Spleen (tissue), 11 donors: ENCODE results near the gene PLEKHA5. TPM values are rescaled to one million over a fixed set of nuclear protein-coding genes. Genes with fewer than 3 reads are reported as not detected.

ENCODE experiments used
- DNase-seq: peaks from one replicate; pipeline ENCODE4 v3.0.0-alpha.2; 2020
- H3K27ac ChIP-seq, 8 donors: fragments of 200-600 bp; sonication (generic) in 7 of 8; 1 replicate in 4 of 8; 2 replicates in 4 of 8; pipeline versions ENCODE4 v1.5.0 to v1.8.0; 2016 to 2021; ENCODE audit warnings: inconsistent platforms in 4 of 8, mild to moderate bottlenecking in 4 of 8, moderate library complexity in 1 of 8
- H3K27me3 ChIP-seq, 7 donors: fragments of 200-600 bp; sonication (generic) in 6 of 7; replicated peaks in 1 of 7; 1 replicate in 4 of 7; 2 replicates in 3 of 7; pipeline versions ENCODE4 v1.5.0 to v1.8.0; 2016 to 2021; ENCODE audit warnings: inconsistent platforms in 3 of 7, mild to moderate bottlenecking in 1 of 7
- H3K36me3 ChIP-seq, 6 donors: fragments of 200-600 bp; sonication (generic) in 5 of 6; 1 replicate in 4 of 6; 2 replicates in 2 of 6; pipeline versions ENCODE4 v1.5.0 to v1.8.0; 2016 to 2021; ENCODE audit warnings: inconsistent platforms in 2 of 6
- H3K4me1 ChIP-seq, 6 donors: fragments of 200-600 bp; sonication (generic) in 5 of 6; 1 replicate in 3 of 6; 2 replicates in 3 of 6; pipeline versions ENCODE4 v1.5.0 to v1.8.0; 2016 to 2021; ENCODE audit warnings: inconsistent platforms in 3 of 6
- H3K4me3 ChIP-seq, 8 donors: fragments of 200-600 bp; sonication (generic) in 7 of 8; 1 replicate in 4 of 8; 2 replicates in 4 of 8; pipeline versions ENCODE4 v1.5.0 to v1.8.0; 2016 to 2021; ENCODE audit warnings: inconsistent platforms in 4 of 8, mild to moderate bottlenecking in 4 of 8, moderate library complexity in 2 of 8
- H3K9me3 ChIP-seq, 8 donors: fragments of 200-600 bp; sonication (generic) in 7 of 8; 1 replicate in 4 of 8; 2 replicates in 4 of 8; pipeline versions ENCODE4 v1.5.0 to v1.8.0; 2016 to 2021; ENCODE audit warnings: inconsistent platforms in 4 of 8
- CTCF ChIP-seq, 11 experiments: fragments of 200-600 bp in 7 of 11; fragments of 450-650 bp in 4 of 11; sonication (generic) in 4 of 11; IDR thresholded peaks in 8 of 11; conservative IDR thresholded peaks in 3 of 11; 1 replicate in 7 of 11; 2 replicates in 4 of 11; pipeline versions ENCODE4 v1.4.0 to v1.8.0; 2016 to 2021; ENCODE audit warnings: antibody characterized with exemption in 11 of 11, inconsistent platforms in 4 of 11, mild to moderate bottlenecking in 1 of 11
- POLR2A ChIP-seq, 3 donors: fragments of 450-650 bp; IDR thresholded peaks; one replicate each; pipeline ENCODE4 v1.5.1; 2017; ENCODE audit warnings: antibody characterized with exemption in 3 of 3, mild to moderate bottlenecking in 1 of 3
- POLR2AphosphoS5 ChIP-seq, 3 donors: sonication (generic); formaldehyde crosslinking; IDR thresholded peaks; one replicate each; pipeline ENCODE4 v1.5.1; 2017; ENCODE audit warnings: antibody characterized with exemption in 3 of 3
- whole genome bisulfite sequencing, 5 donors: extraction: QIAGEN DNeasy Blood & Tissue Kit in 3 of 5; methylation state at CpG; one replicate each; pipeline versions ENCODE4 v1.1.5 to v1.1.7; 2013 to 2018; 5-methylcytosine and 5-hydroxymethylcytosine counted together
- intact Hi-C: fragments of 100-400 bp; cut with DNase I; formaldehyde crosslinking; loops from one replicate; pipeline ENCODE4 v1.15.0; 2023; ENCODE audit warnings: low total_unique reads
- polyA plus RNA-seq, 3 donors: library from polyadenylated mRNA; stranded (reverse); fragments of 200-250 nt; gene quantifications; one replicate each; pipeline ENCODE4 v1.2.1, GENCODE V29; 2013
- total RNA-seq, 7 donors: library from RNA; depleted of rRNA in 3 of 7; stranded (reverse); fragments of >200 nt in 3 of 7; fragmentation: NEBNext Ultra II Directional in 4 of 7; extraction: Animal tissue kit (Norgen Biotek cat#: 25700) in 4 of 7; gene quantifications; one replicate each; pipeline versions ENCODE4 v1.1.0 to v1.2.1, GENCODE V29; 2016 to 2021
- donor health status: healthy with polysubstance abuse.
- donor health status: DM: no; HTN: no; CAD: no; lungs with moderate emphysema.
- donor health status: DM: no; HTN: no; CAD: no.
- donor health status: Bipolar disorder and iron deficiency.
- donor health status: healthy.
- donor health status: DM: no; HTN: no; CAD: no.
- donor health status: DM: yes; HTN: yes; CAD: no.

The PLEKHA5 gene
- total and polyA plus RNA-seq, 10 donors, result 1.3 to 13.6 (median 6.5) TPM

DNA sequence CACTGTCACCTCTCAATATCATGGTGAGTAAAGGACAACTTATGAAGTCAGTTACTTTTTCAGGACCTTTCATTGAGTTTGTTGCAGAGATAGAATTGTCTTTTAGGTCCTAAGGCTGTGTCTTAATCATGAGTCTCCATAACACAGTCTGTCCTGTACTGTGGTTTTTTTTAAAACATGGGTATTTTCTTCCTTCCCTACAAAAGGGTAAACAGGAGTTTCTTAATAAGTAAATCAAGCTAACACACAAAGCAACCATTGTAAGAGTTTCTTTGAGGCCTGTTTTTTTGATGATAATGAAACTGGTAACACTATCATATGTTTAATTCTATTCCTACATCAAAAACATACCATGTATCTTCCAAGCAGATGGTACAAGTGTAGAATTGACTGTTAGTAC, 101.4 kb downstream of the PLEKHA5 start:
- Histone ChIP-seq H3K9me3 (peaks cover 0 to 11% (median 4%) of the 10 kb centered on the region in 8 donors), H3K27me3 (no peaks in the 10 kb centered on the region), H3K27ac (no peak overlapping the region), H3K4me3 (no peak overlapping the region), H3K4me1 (peaks cover 0 to 5% (median 0%) of the 10 kb centered on the region in 6 donors), H3K36me3 (no peaks in the 10 kb centered on the region)
- no peak for DNase-seq
- no peak for TF ChIP-seq POLR2AphosphoS5 (IDR thresholded peaks at IDR 0.05)
- no peak for TF ChIP-seq POLR2A (IDR thresholded peaks at IDR 0.05)
- TF ChIP-seq CTCF (IDR thresholded peaks at IDR 0.05 in 8 of 11, conservative IDR thresholded peaks at IDR 0.05 in 3 of 11), result no peak
- intact Hi-C loops, result no loop called here

DNA sequence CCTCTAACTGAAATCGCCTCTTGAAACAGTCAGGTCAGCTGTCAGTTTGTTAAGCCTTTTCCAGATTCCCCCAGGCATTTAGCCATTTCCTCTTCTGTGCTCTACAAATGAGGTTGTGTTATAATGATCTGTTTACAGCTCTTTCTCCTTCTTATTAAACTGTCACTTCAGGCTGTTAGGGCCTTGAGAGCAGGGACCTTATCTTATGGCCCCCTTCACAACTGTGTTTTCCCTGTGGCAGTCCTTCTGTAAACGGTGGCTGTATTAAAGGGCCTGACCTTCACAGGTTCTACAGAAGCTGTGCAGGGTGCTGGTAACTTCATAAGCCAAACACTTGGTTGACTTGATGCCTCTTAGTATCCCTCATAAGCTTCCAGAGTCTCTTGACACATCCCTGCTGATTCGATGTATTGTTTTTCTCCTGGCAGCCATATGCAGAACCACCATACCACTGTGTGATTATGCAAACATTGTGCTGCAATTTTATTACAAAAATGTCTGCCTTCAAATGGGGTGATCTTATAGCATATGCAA, 104.7 kb downstream of the PLEKHA5 start:
- H3K27ac ChIP-seq, result peak overlapping the region in 1 of 8 donors; percentile 0
- H3K9me3 ChIP-seq, result peaks cover 0 to 11% (median 4%) of the 10 kb centered on the region in 8 donors
- no peak for DNase-seq
- H3K27me3 ChIP-seq, result no peaks in the 10 kb centered on the region
- no peaks in the 10 kb centered on the region for H3K36me3 ChIP-seq
- TF ChIP-seq POLR2A (IDR thresholded peaks at IDR 0.05) (no peak), POLR2AphosphoS5 (IDR thresholded peaks at IDR 0.05) (no peak), CTCF (IDR thresholded peaks at IDR 0.05 in 8 of 11, conservative IDR thresholded peaks at IDR 0.05 in 3 of 11) (no peak)
- intact Hi-C loops, result no loop called here
- no peak overlapping the region for H3K4me3 ChIP-seq
- peaks cover 0 to 10% (median 4%) of the 10 kb centered on the region in 6 donors for H3K4me1 ChIP-seq
- WGBS, 5 donors, result 23 to 43% (median 35%) methylated on average over 3 of the region's 3 CpGs

DNA sequence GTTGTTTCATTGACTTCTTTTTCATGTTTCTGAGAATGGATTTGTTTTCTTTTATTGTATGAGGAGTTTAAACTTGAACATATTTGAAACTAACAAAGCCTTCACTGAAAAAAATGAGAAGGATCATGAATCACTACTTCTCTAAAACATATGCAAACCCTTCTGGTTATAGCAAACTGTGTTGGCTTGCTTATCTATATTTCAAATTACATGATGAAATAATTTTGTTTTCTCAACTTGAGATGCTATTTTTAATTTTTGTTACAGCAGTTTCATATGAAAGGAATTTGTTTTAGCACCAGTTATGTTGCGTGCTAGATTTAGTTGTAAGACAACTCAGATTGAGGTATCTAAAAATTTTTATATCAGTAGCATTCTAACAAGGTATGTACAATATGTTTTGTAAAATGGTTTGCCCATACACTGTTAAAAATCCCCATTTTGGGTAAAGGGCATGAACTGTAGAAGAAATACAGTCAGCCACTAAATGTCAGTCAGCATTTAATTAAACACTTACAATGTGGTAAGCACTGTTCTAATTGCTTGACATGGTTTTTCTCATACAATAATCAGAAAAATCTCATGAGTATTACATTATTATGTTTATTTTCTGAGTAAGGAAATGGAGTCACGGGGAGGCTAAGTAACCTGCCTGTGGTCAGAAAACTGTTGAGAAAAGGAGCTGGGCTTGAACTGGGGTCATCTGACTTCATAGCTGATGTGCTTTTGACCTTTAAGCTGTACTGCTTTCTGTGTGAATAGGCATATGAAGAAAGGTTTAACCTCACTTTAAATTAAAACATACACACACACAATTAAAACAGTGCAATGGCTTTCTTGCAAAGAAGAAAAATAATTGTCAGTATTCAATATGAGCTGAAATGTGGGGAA, 105.7 kb downstream of the PLEKHA5 start:
- H3K27me3 ChIP-seq, result no peaks in the 10 kb centered on the region
- no peak overlapping the region for H3K27ac ChIP-seq
- H3K4me1 ChIP-seq, result peaks cover 0 to 10% (median 4%) of the 10 kb centered on the region in 6 donors
- intact Hi-C loops, result no loop called here
- WGBS, 5 donors, result 56 to 76% (median 71%) methylated on average over 2 of the region's 2 CpGs
- no peaks in the 10 kb centered on the region for H3K36me3 ChIP-seq
- H3K4me3 ChIP-seq, result no peak overlapping the region
- TF ChIP-seq CTCF (IDR thresholded peaks at IDR 0.05 in 8 of 11, conservative IDR thresholded peaks at IDR 0.05 in 3 of 11), result no peak
- no peak for TF ChIP-seq POLR2AphosphoS5 (IDR thresholded peaks at IDR 0.05)
- no peak for TF ChIP-seq POLR2A (IDR thresholded peaks at IDR 0.05)
- H3K9me3 ChIP-seq, result peaks cover 0 to 6% (median 2%) of the 10 kb centered on the region in 8 donors
- DNase-seq, result no peak

GRCh38 chr12:19236656-19237055, 107.1 kb downstream of the PLEKHA5 start:
- WGBS, 5 donors, result 55 to 70% (median 60%) methylated on average over 3 of the region's 3 CpGs
- no peak for DNase-seq
- H3K4me1 ChIP-seq, result peaks cover 0 to 10% (median 4%) of the 10 kb centered on the region in 6 donors

More at GRCh38 chr12:19236656-19237055, 107.1 kb downstream of the PLEKHA5 start:
- H3K27ac ChIP-seq, result no peak overlapping the region
- H3K36me3 ChIP-seq, result no peaks in the 10 kb centered on the region
- H3K27me3 ChIP-seq, result no peaks in the 10 kb centered on the region
- TF ChIP-seq POLR2AphosphoS5 (IDR thresholded peaks at IDR 0.05) (no peak), POLR2A (IDR thresholded peaks at IDR 0.05) (no peak), CTCF (IDR thresholded peaks at IDR 0.05 in 8 of 11, conservative IDR thresholded peaks at IDR 0.05 in 3 of 11) (no peak)
- intact Hi-C loops, result no loop called here
- H3K9me3 ChIP-seq, result no peaks in the 10 kb centered on the region
- no peak overlapping the region for H3K4me3 ChIP-seq
